H9 (cell line): Measurements from ENCODE around the gene INPP4A. TPM values are rescaled to one million over a fixed set of nuclear protein-coding genes. Genes with fewer than 3 reads are reported as not detected.
A peak's percentile ranks its signal among the peaks of the same experiment; 100 is the strongest.

Experiments used
- DNase-seq: peaks from one replicate; pipeline ENCODE4 v3.0.0-alpha.2; 2017
- H2AFZ ChIP-seq: one replicate; pipeline ENCODE4 v1.6.1; 2013; ENCODE audit warnings: mild to moderate bottlenecking, low read length, control low read depth, moderate library complexity
- H2AK5ac ChIP-seq: 2 replicates; pipeline ENCODE4 v1.6.1; 2013; ENCODE audit warnings: low read length, control low read depth, mixed read lengths; ENCODE audit not compliant: insufficient read length
- H2BK120ac ChIP-seq: one replicate; pipeline ENCODE4 v1.6.1; 2013; ENCODE audit warnings: low read depth, mild to moderate bottlenecking, low read length, control low read depth, inconsistent platforms; ENCODE audit not compliant: poor library complexity, severe bottlenecking
- H2BK12ac ChIP-seq: 2 replicates; pipeline ENCODE4 v1.6.1; 2013; ENCODE audit warnings: low read length, control low read depth, mixed read lengths, low read depth; ENCODE audit not compliant: insufficient read length
- H2BK15ac ChIP-seq: 2 replicates; pipeline ENCODE4 v1.6.1; 2013; ENCODE audit warnings: low read depth, low read length, control low read depth
- H2BK20ac ChIP-seq: one replicate; pipeline ENCODE4 v1.6.1; 2013; ENCODE audit warnings: low read depth, mild to moderate bottlenecking, low read length, control low read depth, inconsistent platforms; ENCODE audit not compliant: poor library complexity, severe bottlenecking
- H2BK5ac ChIP-seq: 2 replicates; pipeline ENCODE4 v1.6.1; 2013; ENCODE audit warnings: low read length, control low read depth, mixed read lengths; ENCODE audit not compliant: insufficient read length
- H3K14ac ChIP-seq: 2 replicates; pipeline ENCODE4 v1.6.1; 2013; ENCODE audit warnings: low read length, control low read depth; ENCODE audit not compliant: insufficient read depth
- H3K18ac ChIP-seq: 2 replicates; pipeline ENCODE4 v1.6.1; 2013; ENCODE audit warnings: low read depth, mild to moderate bottlenecking, mixed read lengths, low read length, control low read depth; ENCODE audit not compliant: insufficient read length
- H3K23ac ChIP-seq: 2 replicates; pipeline ENCODE4 v1.6.1; 2013; ENCODE audit warnings: low read length, control low read depth, mixed read lengths, low read depth; ENCODE audit not compliant: insufficient read length
- H3K23me2 ChIP-seq: 2 replicates; pipeline ENCODE4 v1.6.1; 2013; ENCODE audit warnings: low read depth, mild to moderate bottlenecking, mixed read lengths, low read length, control low read depth; ENCODE audit not compliant: insufficient read length, poor library complexity, severe bottlenecking
- H3K27ac ChIP-seq: 2 replicates; pipeline ENCODE4 v1.5.1; 2013; ENCODE audit warnings: low read length, control low read depth, mixed read lengths, low read depth; ENCODE audit not compliant: insufficient read length
- H3K27me3 ChIP-seq: 2 replicates; pipeline ENCODE4 v1.6.1; 2013; ENCODE audit warnings: low read length, control low read depth, inconsistent platforms; ENCODE audit not compliant: insufficient read depth
- H3K4ac ChIP-seq: 2 replicates; pipeline ENCODE4 v1.6.1; 2013; ENCODE audit warnings: low read depth, mild to moderate bottlenecking, control low read depth, inconsistent platforms, low read length, moderate library complexity
- H3K4me1 ChIP-seq: 2 replicates; pipeline ENCODE4 v1.6.1; 2013; ENCODE audit warnings: low read length, control low read depth, inconsistent platforms; ENCODE audit not compliant: insufficient read depth
- H3K4me2 ChIP-seq: 2 replicates; pipeline ENCODE4 v1.6.1; 2013; ENCODE audit warnings: low read length, control low read depth, mixed read lengths; ENCODE audit not compliant: insufficient read length, insufficient read depth
- H3K56ac ChIP-seq: 2 replicates; pipeline ENCODE4 v1.6.1; 2013; ENCODE audit warnings: low read depth, mild to moderate bottlenecking, mixed read lengths, low read length, control low read depth; ENCODE audit not compliant: insufficient read length
- H3K79me1 ChIP-seq: 2 replicates; pipeline ENCODE4 v1.6.1; 2013; ENCODE audit warnings: low read depth, mild to moderate bottlenecking, moderate library complexity, low read length, control low read depth, inconsistent platforms; ENCODE audit not compliant: insufficient read depth, poor library complexity, severe bottlenecking
- H3K79me2 ChIP-seq: 2 replicates; pipeline ENCODE4 v1.6.1; 2013; ENCODE audit warnings: low read length, control low read depth, inconsistent platforms; ENCODE audit not compliant: insufficient read depth
- H3K9ac ChIP-seq: 2 replicates; pipeline ENCODE4 v1.6.1; 2013; ENCODE audit warnings: low read length, control low read depth, mixed read lengths; ENCODE audit not compliant: insufficient read length; ENCODE audit errors: extremely low read depth
- H3K9me3 ChIP-seq: one replicate; pipeline ENCODE4 v1.6.1; 2013; ENCODE audit warnings: low read depth, low read length, inconsistent platforms; ENCODE audit not compliant: control insufficient read depth
- H3T11ph ChIP-seq: one replicate; pipeline ENCODE4 v1.6.1; 2013; ENCODE audit warnings: mild to moderate bottlenecking, low read length, control low read depth, inconsistent platforms
- H4K20me1 ChIP-seq: one replicate; pipeline ENCODE4 v1.6.1; 2013; ENCODE audit not compliant: control insufficient read depth, insufficient read length, insufficient read depth
- H4K5ac ChIP-seq: 2 replicates; pipeline ENCODE4 v1.6.1; 2013; ENCODE audit warnings: low read depth, mild to moderate bottlenecking, mixed read lengths, low read length, control low read depth; ENCODE audit not compliant: insufficient read length
- H4K8ac ChIP-seq: replicated peaks from 2 replicates; pipeline ENCODE4 v1.6.1; 2013; ENCODE audit warnings: low read length, control low read depth, mixed read lengths, low read depth; ENCODE audit not compliant: insufficient read length
- H4K91ac ChIP-seq: 2 replicates; pipeline ENCODE4 v1.6.1; 2013; ENCODE audit warnings: low read depth, mild to moderate bottlenecking, moderate library complexity, mixed read lengths, low read length, control low read depth; ENCODE audit not compliant: insufficient read length
- H3K27ac Mint-ChIP-seq, 3 experiments: 2 replicates in 2 of 3; 3 replicates in 1 of 3; pipeline ENCODE4 v1.8.0; 2020 to 2021; ENCODE audit warnings: mixed read lengths in 3 of 3, mild to moderate bottlenecking in 1 of 3, moderate library complexity in 1 of 3
- H3K27me3 Mint-ChIP-seq: 2 replicates; pipeline ENCODE4 v1.8.0; 2021; ENCODE audit warnings: low read depth, mild to moderate bottlenecking, moderate library complexity, mixed read lengths
- H3K36me3 Mint-ChIP-seq, 3 experiments: 2 replicates in 2 of 3; 3 replicates in 1 of 3; pipeline ENCODE4 v1.8.0; 2020 to 2021; ENCODE audit warnings: low read depth in 3 of 3, mixed read lengths in 3 of 3; ENCODE audit not compliant: insufficient read depth in 1 of 3
- H3K4me1 Mint-ChIP-seq, 2 experiments: 2 replicates each; pipeline ENCODE4 v1.8.0; 2020; ENCODE audit warnings: mixed read lengths in 2 of 2
- H3K4me3 Mint-ChIP-seq, 2 experiments: 2 replicates in 1 of 2; 3 replicates in 1 of 2; pipeline ENCODE4 v1.8.0; 2020 to 2021; ENCODE audit warnings: mild to moderate bottlenecking in 2 of 2, mixed read lengths in 2 of 2, moderate library complexity in 1 of 2
- H3K9me3 Mint-ChIP-seq, 2 experiments: 2 replicates in 1 of 2; 3 replicates in 1 of 2; pipeline ENCODE4 v1.8.0; 2020; ENCODE audit warnings: mild to moderate bottlenecking in 2 of 2, mixed read lengths in 2 of 2, moderate library complexity in 1 of 2
- WGBS: extraction: QIAGEN DNeasy Blood & Tissue Kit; methylation state at CpG from one replicate; pipeline ENCODE4 v1.1.7; 2013; ENCODE audit warnings: missing lambda C conversion rate, low lambda C conversion rate, mixed read lengths; ENCODE audit not compliant: insufficient read length; ENCODE audit errors: extremely low coverage; 5-methylcytosine and 5-hydroxymethylcytosine counted together
- total RNA-seq: library from RNA; stranded (reverse); gene quantifications from 2 replicates; pipeline ENCODE4 v1.2.1, GENCODE V29; 2021
- TF ChIP-seq, protein P1 (sequence below): fragments of 200-600 bp; sonication (generic); conservative IDR thresholded peaks from 3 replicates; pipeline ENCODE4 v1.8.0; 2021; ENCODE audit warnings: antibody characterized with exemption, mild to moderate bottlenecking

Gene INPP4A
- total RNA-seq, 1 experiment from 2014 or later, result 55.2 TPM

DNA sequence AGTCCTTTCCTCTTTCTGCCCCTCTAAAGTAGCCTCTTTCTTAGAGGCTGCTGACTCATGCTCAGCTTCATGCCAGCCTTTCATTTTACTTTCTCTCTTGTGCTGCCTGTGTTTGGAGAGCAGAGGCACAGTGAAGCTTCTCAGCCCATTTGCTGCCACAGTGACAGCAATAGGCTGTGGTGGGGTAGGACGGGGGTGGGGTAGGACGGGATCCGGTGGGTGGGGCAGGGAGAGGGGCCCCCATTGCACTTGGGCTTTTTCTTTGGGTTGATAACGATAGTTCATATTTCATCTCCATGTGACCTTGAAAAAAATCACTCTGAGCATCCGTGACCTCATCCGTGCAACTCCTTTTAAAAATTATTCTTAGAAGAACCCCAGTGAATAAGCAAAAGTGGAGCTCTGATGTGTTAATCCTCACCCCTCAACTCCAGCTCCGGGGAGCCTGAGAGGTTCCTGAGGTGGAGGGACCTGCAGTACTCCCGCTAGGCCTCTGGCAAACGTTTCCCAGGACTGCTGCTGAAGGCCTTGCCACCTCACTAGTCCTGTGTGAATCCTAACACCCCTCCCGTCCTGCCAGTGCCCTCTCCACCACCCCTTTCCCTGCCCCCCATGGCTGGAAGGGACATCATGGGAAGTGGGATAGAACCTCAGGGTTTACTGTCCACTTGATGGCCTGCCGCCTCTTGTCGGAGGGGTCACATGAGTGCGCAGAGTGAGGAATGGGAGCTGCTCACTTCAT is 70.8 kb downstream of the INPP4A start:
- Histone ChIP-seq H3K14ac (no peak overlapping the region), H2BK20ac (no peak overlapping the region), H3K9ac (no peak overlapping the region), H4K91ac (no peak overlapping the region), H4K20me1 (no peaks in the 10 kb centered on the region), H2AFZ (no peak overlapping the region), H2BK5ac (no peak overlapping the region), H3K4me1 (no peaks in the 10 kb centered on the region), H2BK15ac (no peak overlapping the region), H3K79me1 (no peaks in the 10 kb centered on the region), H3K4me2 (no peak overlapping the region), H3K9me3 (no peaks in the 10 kb centered on the region), H3K27ac (no peak overlapping the region), H3K79me2 (no peaks in the 10 kb centered on the region), H3K27me3 (no peaks in the 10 kb centered on the region), H3K18ac (no peak overlapping the region), H3K4ac (no peak overlapping the region), H3T11ph (no peak overlapping the region), H2BK12ac (no peak overlapping the region), H4K5ac (no peak overlapping the region), H2AK5ac (no peak overlapping the region), H3K23ac (no peak overlapping the region), H2BK120ac (no peak overlapping the region), H4K8ac (no peak overlapping the region), H3K56ac (no peak overlapping the region), H3K23me2 (no peaks in the 10 kb centered on the region)
- Mint-ChIP-seq H3K4me3 (no peak overlapping the region; a peak in 1 of 5 replicates), H3K9me3 (no peaks in the 10 kb centered on the region), H3K4me1 (peaks cover 40 to 50% of the 10 kb centered on the region in 2 experiments), H3K27me3 (no peaks in the 10 kb centered on the region), H3K27ac (peak overlapping the region in 2 of 3 experiments; percentile 52 to 62; a peak in 3 of 7 replicates), H3K36me3 (peaks cover 3 to 12% (median 4%) of the 10 kb centered on the region in 3 experiments; a peak in 4 of 7 replicates)
- TF ChIP-seq, protein P1, sequence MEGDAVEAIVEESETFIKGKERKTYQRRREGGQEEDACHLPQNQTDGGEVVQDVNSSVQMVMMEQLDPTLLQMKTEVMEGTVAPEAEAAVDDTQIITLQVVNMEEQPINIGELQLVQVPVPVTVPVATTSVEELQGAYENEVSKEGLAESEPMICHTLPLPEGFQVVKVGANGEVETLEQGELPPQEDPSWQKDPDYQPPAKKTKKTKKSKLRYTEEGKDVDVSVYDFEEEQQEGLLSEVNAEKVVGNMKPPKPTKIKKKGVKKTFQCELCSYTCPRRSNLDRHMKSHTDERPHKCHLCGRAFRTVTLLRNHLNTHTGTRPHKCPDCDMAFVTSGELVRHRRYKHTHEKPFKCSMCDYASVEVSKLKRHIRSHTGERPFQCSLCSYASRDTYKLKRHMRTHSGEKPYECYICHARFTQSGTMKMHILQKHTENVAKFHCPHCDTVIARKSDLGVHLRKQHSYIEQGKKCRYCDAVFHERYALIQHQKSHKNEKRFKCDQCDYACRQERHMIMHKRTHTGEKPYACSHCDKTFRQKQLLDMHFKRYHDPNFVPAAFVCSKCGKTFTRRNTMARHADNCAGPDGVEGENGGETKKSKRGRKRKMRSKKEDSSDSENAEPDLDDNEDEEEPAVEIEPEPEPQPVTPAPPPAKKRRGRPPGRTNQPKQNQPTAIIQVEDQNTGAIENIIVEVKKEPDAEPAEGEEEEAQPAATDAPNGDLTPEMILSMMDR, result no peak
- no CpG with 5 or more reads among the region's 13 CpGs for WGBS
- DNase-seq, result no peak
